OCI-LY1 (cell line): ENCODE data around the gene MPHOSPH8.

ENCODE experiments used
- H2AFZ ChIP-seq: fragments of 200-600 bp; sonication (generic), shearing (Covaris generic); 2 replicates; pipeline ENCODE4 v1.6.0; 2014; ENCODE audit warnings: antibody characterized with exemption, mild to moderate bottlenecking, low read length
- H3F3A ChIP-seq: fragments of 200-600 bp; sonication (generic), shearing (Covaris generic); 2 replicates; pipeline ENCODE4 v1.6.0; 2014; ENCODE audit warnings: mild to moderate bottlenecking, antibody characterized with exemption, low read length, moderate library complexity; ENCODE audit not compliant: insufficient read depth
- H3K27ac ChIP-seq: fragments of 200-600 bp; sonication (generic); 2 replicates; pipeline ENCODE4 v1.5.1; 2014; ENCODE audit warnings: low read length, mixed run types, mild to moderate bottlenecking, low read depth; ENCODE audit not compliant: poor library complexity, severe bottlenecking
- H3K27me3 ChIP-seq: fragments of 200-600 bp; sonication (generic); 2 replicates; pipeline ENCODE4 v1.6.0; 2014; ENCODE audit warnings: antibody characterized with exemption, mild to moderate bottlenecking, low read length, moderate library complexity; ENCODE audit not compliant: insufficient read depth
- H3K36me3 ChIP-seq: fragments of 200-600 bp; sonication (generic); 2 replicates; pipeline ENCODE4 v1.6.1; 2014; ENCODE audit warnings: mild to moderate bottlenecking, antibody characterized with exemption, low read length, moderate library complexity, mixed read lengths; ENCODE audit not compliant: insufficient read depth
- H3K4me1 ChIP-seq: fragments of 200-600 bp; sonication (generic); 2 replicates; pipeline ENCODE4 v1.5.1; 2014; ENCODE audit warnings: mild to moderate bottlenecking, low read length, moderate library complexity; ENCODE audit not compliant: insufficient read depth, severe bottlenecking
- H3K4me2 ChIP-seq: fragments of 200-600 bp; sonication (generic), shearing (Covaris generic); 2 replicates; pipeline ENCODE4 v1.6.1; 2014; ENCODE audit warnings: low read length
- H3K4me3 ChIP-seq: fragments of 200-600 bp; sonication (generic); 2 replicates; pipeline ENCODE4 v1.5.1; 2014; ENCODE audit warnings: low read length, low read depth, mild to moderate bottlenecking, mixed read lengths; ENCODE audit not compliant: poor library complexity, severe bottlenecking
- H3K79me2 ChIP-seq: fragments of 200-600 bp; shearing (Covaris generic); 2 replicates; pipeline ENCODE4 v1.6.1; 2016; ENCODE audit warnings: mixed run types, low read length, mixed read lengths; ENCODE audit not compliant: insufficient read depth
- H3K9ac ChIP-seq: fragments of 200-600 bp; sonication (generic), shearing (Covaris generic); 2 replicates; pipeline ENCODE4 v1.6.1; 2014; ENCODE audit warnings: mild to moderate bottlenecking, low read length, mixed read lengths
- H3K9me2 ChIP-seq: fragments of 200-600 bp; sonication (generic), shearing (Covaris generic); 2 replicates; pipeline ENCODE4 v1.6.1; 2014; ENCODE audit warnings: low read depth, mild to moderate bottlenecking, low read length, mixed read lengths
- H3K9me3 ChIP-seq: fragments of 200-600 bp; shearing (Covaris generic); 2 replicates; pipeline ENCODE4 v1.6.1; 2014; ENCODE audit warnings: low read length, mixed read lengths
- H4K20me1 ChIP-seq: fragments of 200-600 bp; sonication (generic), shearing (Covaris generic); 2 replicates; pipeline ENCODE4 v1.6.0; 2016; ENCODE audit warnings: mild to moderate bottlenecking, low read length; ENCODE audit not compliant: insufficient read depth
- CTCF ChIP-seq: fragments of 200-600 bp; sonication (generic), shearing (Covaris generic); IDR thresholded peaks from 2 replicates; pipeline ENCODE4 v1.5.1; 2017; ENCODE audit warnings: mild to moderate bottlenecking, antibody characterized with exemption, low read length, moderate library complexity, mixed read lengths
- EZH2 ChIP-seq: fragments of 200-600 bp; sonication (generic), shearing (Covaris generic); IDR thresholded peaks from 2 replicates; pipeline ENCODE4 v1.8.0; 2017; ENCODE audit warnings: borderline replicate concordance, mixed run types, mild to moderate bottlenecking, antibody characterized with exemption, low read length, moderate library complexity, mixed read lengths

The MPHOSPH8 gene

GRCh38 chr13:19606737-19607136 is 26.7 kb upstream of the MPHOSPH8 start:
- H3K4me3 ChIP-seq: no peak overlapping the region
- peaks cover 8% of the 10 kb centered on the region for H3K4me1 ChIP-seq
- peaks cover 8% of the 10 kb centered on the region; the same call in 1 of the 2 replicates for H3K36me3 ChIP-seq
- no peaks in the 10 kb centered on the region for H3F3A ChIP-seq
- no peak overlapping the region for H2AFZ ChIP-seq
- no peaks in the 10 kb centered on the region for H3K79me2 ChIP-seq
- H3K9ac ChIP-seq: no peak overlapping the region
- no peak for TF ChIP-seq EZH2
- no peak for TF ChIP-seq CTCF
- no peaks in the 10 kb centered on the region; the same call in 1 of the 2 replicates for H3K27me3 ChIP-seq
- H4K20me1 ChIP-seq: no peaks in the 10 kb centered on the region
- H3K9me2 ChIP-seq: no peaks in the 10 kb centered on the region
- H3K4me2 ChIP-seq: no peak overlapping the region
- H3K9me3 ChIP-seq: 0 out of 2 replicates have a peak, but pooled peaks cover 6% of the 10 kb centered on the region
- H3K27ac ChIP-seq: no peak overlapping the region

GRCh38 chr13:19607523-19608078 is 25.9 kb upstream of the MPHOSPH8 start:
- no peak for TF ChIP-seq EZH2
- no peak for TF ChIP-seq CTCF
- H3K9me3 ChIP-seq: 0 out of 2 replicates have a peak, but pooled peaks cover 6% of the 10 kb centered on the region
- H3K4me3 ChIP-seq: no peak overlapping the region
- no peak overlapping the region for H3K4me2 ChIP-seq
- H4K20me1 ChIP-seq: no peaks in the 10 kb centered on the region
- no peak overlapping the region for H3K27ac ChIP-seq
- H2AFZ ChIP-seq: no peak overlapping the region
- peaks cover under 1% of the 10 kb centered on the region for H3K4me1 ChIP-seq
- H3K79me2 ChIP-seq: no peaks in the 10 kb centered on the region
- no peak overlapping the region for H3K9ac ChIP-seq
- H3F3A ChIP-seq: no peaks in the 10 kb centered on the region
- no peaks in the 10 kb centered on the region; the same call in 1 of the 2 replicates for H3K27me3 ChIP-seq
- peaks cover 8% of the 10 kb centered on the region; the same call in 1 of the 2 replicates for H3K36me3 ChIP-seq
- H3K9me2 ChIP-seq: no peaks in the 10 kb centered on the region

- H3K27me3 ChIP-seq: no peaks in the 10 kb centered on the region
- no peak overlapping the region for H3K9ac ChIP-seq
- H3K9me3 ChIP-seq: no peaks in the 10 kb centered on the region
- no peaks in the 10 kb centered on the region for H3K9me2 ChIP-seq
- no peak overlapping the region for H2AFZ ChIP-seq
- H3K4me1 ChIP-seq: no peaks in the 10 kb centered on the region
- H3K36me3 ChIP-seq: no peaks in the 10 kb centered on the region
- H3K4me3 ChIP-seq: no peak overlapping the region
- no peak overlapping the region for H3K27ac ChIP-seq
- no peaks in the 10 kb centered on the region for H3K79me2 ChIP-seq
- no peak overlapping the region for H3K4me2 ChIP-seq
- H4K20me1 ChIP-seq: no peaks in the 10 kb centered on the region
- TF ChIP-seq CTCF (peak; percentile 63), EZH2 (no peak)
- no peaks in the 10 kb centered on the region for H3F3A ChIP-seq
Observed at GRCh38 chr13:19618977-19619376, 14.5 kb upstream of the MPHOSPH8 start.
